GM18951 (cell line): ENCODE data around the gene TMEM18.

Experiments used
- POLR2A ChIP-seq: IDR thresholded peaks from 4 replicates; pipeline ENCODE4 v1.6.1; 2011; ENCODE audit warnings: mild to moderate bottlenecking; ENCODE audit not compliant: insufficient read length, insufficient read depth; ENCODE audit errors: extremely low read depth
- in situ Hi-C: fragments of 300-500 bp; cut with MboI; formaldehyde crosslinking; loops from one replicate; pipeline ENCODE4 v1.12.0; 2022; ENCODE audit warnings: low sequenced_read_pairs, mixed read lengths, inconsistent platforms; ENCODE audit not compliant: unreplicated experiment

TMEM18 gene

GRCh38 chr2:674321-674985, 2.8 kb downstream of the TMEM18 start:
- TF ChIP-seq POLR2A, result no peak
- in situ Hi-C loops, result no loop called here

- in situ Hi-C loops, result no loop called here
- no peak for TF ChIP-seq POLR2A
Measured at GRCh38 chr2:673615-674320, 3.4 kb downstream of the TMEM18 start.

GRCh38 chr2:673016-673415, 4.2 kb downstream of the TMEM18 start:
- in situ Hi-C loops, result no loop called here
- no peak for TF ChIP-seq POLR2A

DNA sequence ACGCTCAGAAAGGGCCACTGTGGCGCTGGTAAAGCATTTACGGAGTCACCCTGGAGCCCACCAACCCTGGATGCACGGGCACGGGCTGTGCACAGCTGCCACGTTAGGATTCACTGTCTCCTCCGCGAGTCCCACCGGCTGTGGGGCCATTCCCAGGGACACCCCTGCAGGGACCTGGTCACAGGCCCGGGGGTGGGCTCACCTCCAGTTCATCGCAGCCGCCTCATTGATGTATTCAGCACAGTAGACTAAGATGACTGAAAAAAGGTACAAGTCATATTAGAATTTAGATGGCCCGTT, 4.7 kb downstream of the TMEM18 start:
- in situ Hi-C loops, result no loop called here
- no peak for TF ChIP-seq POLR2A

DNA sequence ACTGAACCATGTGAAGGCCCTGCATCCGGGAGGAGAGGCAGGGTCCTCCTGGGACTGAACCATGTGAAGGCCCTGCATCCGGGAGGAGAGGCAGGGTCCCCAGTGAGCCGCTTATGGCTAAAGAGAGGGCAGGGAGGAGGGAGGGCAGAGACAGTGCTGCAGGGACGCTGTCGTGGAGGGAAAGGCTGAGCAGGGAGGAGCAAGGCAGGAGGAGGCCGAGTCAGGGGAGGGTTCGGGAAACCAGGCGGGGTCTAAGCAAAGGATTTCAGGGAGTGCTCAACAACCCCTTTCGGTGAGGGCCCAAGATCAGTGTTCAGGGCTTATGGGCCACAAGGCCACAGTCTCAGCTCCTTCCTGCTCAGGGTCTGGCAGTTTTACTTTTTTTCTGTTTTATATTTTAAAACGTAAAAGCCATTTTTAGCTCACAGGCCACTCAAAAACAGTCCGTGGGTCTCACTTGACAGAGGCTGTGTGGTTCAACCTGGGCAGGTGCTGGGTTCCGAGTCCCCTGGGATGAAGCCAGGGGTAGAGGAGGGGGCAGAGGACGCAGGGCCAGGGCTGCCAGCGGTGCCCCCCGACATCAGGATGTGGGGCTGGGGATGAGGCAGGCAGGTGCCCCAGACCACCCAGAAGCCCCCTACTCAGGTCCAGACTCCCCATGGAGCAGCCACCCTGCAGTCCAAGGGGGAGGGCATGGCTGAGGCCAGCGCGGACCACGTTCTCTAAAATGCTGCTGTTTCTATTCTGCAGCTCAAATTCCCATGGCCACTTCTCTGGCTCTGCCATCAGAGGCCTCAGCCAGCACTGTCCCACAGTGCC, 5.2 kb downstream of the TMEM18 start:
- TF ChIP-seq POLR2A, result no peak
- in situ Hi-C loops, result no loop called here

DNA sequence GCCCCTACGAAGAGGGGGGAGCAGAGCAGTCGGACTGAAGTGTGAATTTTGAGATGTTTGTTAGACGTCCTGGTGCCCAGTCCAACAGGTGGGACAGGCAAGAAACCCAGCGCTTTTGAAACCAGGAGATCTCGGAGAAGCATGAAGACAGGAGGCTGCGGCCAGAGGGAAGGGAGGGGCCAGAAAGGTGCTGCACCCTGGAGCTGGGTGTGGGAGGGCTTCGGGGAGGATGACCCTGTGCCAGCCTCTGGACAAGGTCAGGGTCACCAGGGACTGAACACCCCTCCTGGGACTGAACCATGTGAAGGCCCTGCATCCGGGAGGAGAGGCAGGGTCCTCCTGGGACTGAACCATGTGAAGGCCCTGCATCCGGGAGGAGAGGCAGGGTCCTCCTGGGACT, 6.1 kb downstream of the TMEM18 start:
- TF ChIP-seq POLR2A, result no peak
- in situ Hi-C loops, result no loop called here

GRCh38 chr2:670637-671036, 6.6 kb downstream of the TMEM18 start:
- in situ Hi-C loops, result no loop called here
- TF ChIP-seq POLR2A, result no peak

DNA sequence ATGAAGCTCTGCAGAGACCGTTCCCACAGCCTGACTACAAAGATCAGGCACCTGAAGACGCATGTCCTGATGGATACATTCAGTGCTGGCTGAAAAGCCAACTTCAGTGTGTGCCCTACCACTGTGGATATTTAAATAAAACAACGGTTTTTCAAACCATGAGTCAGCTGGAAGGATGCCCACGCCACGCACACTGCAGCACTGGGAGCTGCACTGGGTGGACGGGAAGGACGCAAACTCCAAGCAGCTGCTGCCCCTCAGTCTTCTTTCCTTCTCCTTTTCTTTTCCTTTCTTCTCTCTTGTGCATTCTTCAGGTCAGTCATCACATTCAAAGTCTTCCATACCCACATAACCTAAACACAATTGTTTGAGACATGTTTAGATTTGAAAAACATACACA, 7.9 kb downstream of the TMEM18 start:
- in situ Hi-C loops, result no loop called here
- TF ChIP-seq POLR2A, result no peak

- no peak for TF ChIP-seq POLR2A
- in situ Hi-C loops, result no loop called here
Measured at GRCh38 chr2:668000-668398, 9.2 kb downstream of the TMEM18 start.

- TF ChIP-seq POLR2A, result no peak
- in situ Hi-C loops, result no loop called here
Measured at GRCh38 chr2:667332-667999, 9.7 kb downstream of the TMEM18 start.

DNA sequence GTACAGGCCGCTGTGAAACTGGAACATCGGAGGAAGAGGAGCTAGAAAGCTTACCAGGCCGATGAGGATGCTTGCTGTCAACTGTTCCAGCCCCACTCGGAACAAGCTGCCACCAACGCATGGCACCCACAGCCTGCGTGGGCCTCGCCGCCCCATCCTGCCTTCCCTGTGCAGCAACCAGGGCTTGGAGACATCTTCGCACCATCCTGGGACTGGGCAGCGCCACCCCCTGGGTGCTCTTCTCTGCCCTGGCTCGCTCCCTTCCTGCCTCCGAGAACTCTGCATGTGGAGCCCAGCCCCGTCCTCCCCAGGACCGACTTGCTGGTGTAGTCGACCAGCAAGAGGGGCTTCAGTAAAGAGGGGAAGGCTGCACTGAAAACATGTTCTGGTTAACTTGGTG, 10.8 kb downstream of the TMEM18 start:
- no peak for TF ChIP-seq POLR2A
- in situ Hi-C loops, result no loop called here

DNA sequence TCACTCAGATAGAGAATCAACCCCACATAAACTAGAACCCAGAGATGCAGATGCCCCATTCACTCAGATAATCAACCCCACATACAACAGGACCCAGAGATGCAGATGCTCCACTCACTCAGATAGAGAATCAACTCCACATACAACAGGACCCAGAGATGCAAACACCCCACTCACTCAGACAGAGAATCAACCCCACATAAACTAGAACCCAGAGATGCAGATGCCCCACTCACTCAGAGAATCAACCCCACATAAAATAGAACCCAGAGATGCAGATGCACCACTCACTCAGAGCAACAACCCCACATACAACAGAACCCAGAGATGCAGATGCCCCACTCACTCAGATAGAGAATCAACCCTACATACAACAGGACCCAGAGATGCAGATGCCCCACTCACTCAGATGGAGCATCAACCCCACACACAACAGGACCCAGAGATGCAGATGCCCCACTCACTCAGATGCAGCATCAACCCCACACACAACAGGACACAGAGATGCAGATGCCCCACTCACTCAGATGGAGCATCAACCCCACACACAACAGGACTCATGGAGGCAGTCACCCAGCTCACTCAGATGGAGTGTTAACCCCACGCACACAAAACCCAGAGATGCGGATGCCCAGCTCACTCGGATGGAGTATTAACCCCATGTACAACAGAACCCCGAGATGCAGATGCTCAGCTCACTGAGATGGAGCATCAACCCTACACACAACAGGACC, 11.7 kb downstream of the TMEM18 start:
- in situ Hi-C loops, result no loop called here
- no peak for TF ChIP-seq POLR2A

GRCh38 chr2:664063-664462, 13.1 kb downstream of the TMEM18 start:
- in situ Hi-C loops, result no loop called here

More at GRCh38 chr2:664063-664462, 13.1 kb downstream of the TMEM18 start:
- no peak for TF ChIP-seq POLR2A
